ENCODE results near the gene DNAI2.

- TF ChIP-seq CREB1 (CRISPR knock-in tag; IDR thresholded peaks at IDR 0.05) = no peak
- TF ChIP-seq CTCF (IDR thresholded peaks at IDR 0.05) = no peak
- TF ChIP-seq STAT6 (CRISPR knock-in tag; conservative IDR thresholded peaks at IDR 0.05; ENCODE audit: low read depth) = no peak
- no peak for TF ChIP-seq MAX (CRISPR knock-in tag; IDR thresholded peaks at IDR 0.05)
Measured at GRCh38 chr17:74288785-74289184, 14.8 kb downstream of the DNAI2 start.

All from WTC11 (cell line).